DOHH2 (cell line): ENCODE measurements around the gene IL2RA.
"Not testable (repeated sequence)": the region's sequence is repeated elsewhere in the genome, so short reads cannot be mapped to it uniquely, and the experiment has no call there.

Source experiments
- H3F3A ChIP-seq: fragments of 200-600 bp; sonication (generic), shearing (Covaris generic); 2 replicates; pipeline ENCODE4 v1.6.0; 2016; ENCODE audit warnings: antibody characterized with exemption, mild to moderate bottlenecking; ENCODE audit not compliant: control insufficient read depth, insufficient read depth
- H3K27ac ChIP-seq: fragments of 200-600 bp; sonication (generic); 2 replicates; pipeline ENCODE4 v1.5.1; 2014; ENCODE audit warnings: low read depth, mild to moderate bottlenecking, low read length, moderate library complexity
- H3K27me3 ChIP-seq: fragments of 200-600 bp; sonication (generic); 2 replicates; pipeline ENCODE4 v1.6.1; 2014; ENCODE audit warnings: mild to moderate bottlenecking, low read length, mixed read lengths; ENCODE audit not compliant: control insufficient read depth
- H3K36me3 ChIP-seq: fragments of 200-600 bp; sonication (generic); 2 replicates; pipeline ENCODE4 v1.6.1; 2014; ENCODE audit warnings: mild to moderate bottlenecking, low read length, moderate library complexity, mixed read lengths; ENCODE audit not compliant: control insufficient read depth
- H3K4me1 ChIP-seq: fragments of 200-600 bp; sonication (generic); 2 replicates; pipeline ENCODE4 v1.6.1; 2014; ENCODE audit warnings: mild to moderate bottlenecking, low read length, mixed read lengths; ENCODE audit not compliant: control insufficient read depth
- H3K4me2 ChIP-seq: fragments of 200-600 bp; sonication (generic); 2 replicates; pipeline ENCODE4 v1.6.0; 2014; ENCODE audit warnings: mild to moderate bottlenecking, low read length, moderate library complexity
- H3K4me3 ChIP-seq: fragments of 200-600 bp; sonication (generic); 2 replicates; pipeline ENCODE4 v1.5.1; 2014; ENCODE audit warnings: mild to moderate bottlenecking, low read length, mixed read lengths
- H3K79me2 ChIP-seq: fragments of 200-600 bp; sonication (generic); 2 replicates; pipeline ENCODE4 v1.6.1; 2014; ENCODE audit warnings: mild to moderate bottlenecking, low read length, mixed read lengths; ENCODE audit not compliant: control insufficient read depth
- H3K9me2 ChIP-seq: fragments of 200-600 bp; sonication (generic); replicated peaks from 2 replicates; pipeline ENCODE4 v1.6.1; 2014; ENCODE audit warnings: mild to moderate bottlenecking, low read length, mixed read lengths; ENCODE audit not compliant: control insufficient read depth
- H3K9me3 ChIP-seq: fragments of 200-600 bp; sonication (generic); 2 replicates; pipeline ENCODE4 v1.6.1; 2014; ENCODE audit warnings: antibody characterized with exemption, low read length, mixed read lengths; ENCODE audit not compliant: control insufficient read depth, insufficient read depth
- H4K20me1 ChIP-seq: fragments of 200-600 bp; sonication (generic); 2 replicates; pipeline ENCODE4 v1.6.0; 2014; ENCODE audit warnings: low read depth, mild to moderate bottlenecking, antibody characterized with exemption, low read length, moderate library complexity; ENCODE audit not compliant: control insufficient read depth, insufficient read depth
- CTCF ChIP-seq: fragments of 200-600 bp; sonication (generic); IDR thresholded peaks from one replicate; pipeline ENCODE4 v1.5.1; 2014; ENCODE audit warnings: antibody characterized with exemption, mild to moderate bottlenecking, low read depth, low read length; ENCODE audit not compliant: poor library complexity, severe bottlenecking
- EZH2phosphoT487 ChIP-seq: fragments of 200-600 bp; sonication (generic); IDR thresholded peaks from 2 replicates; pipeline ENCODE4 v1.6.1; 2017; ENCODE audit warnings: borderline replicate concordance, mild to moderate bottlenecking, antibody characterized with exemption, low read length, moderate library complexity, mixed read lengths

Gene IL2RA

GRCh38 chr10:5963591-5963990, 98.6 kb downstream of the IL2RA start:
- TF ChIP-seq EZH2phosphoT487 (no peak), CTCF (no peak)
- Histone ChIP-seq H3K36me3 (no peaks in the 10 kb centered on the region), H3K27me3 (no peaks in the 10 kb centered on the region; the same call in 1 of the 2 replicates), H3K79me2 (no peaks in the 10 kb centered on the region), H3K4me3 (no peak overlapping the region), H3K9me3 (no peaks in the 10 kb centered on the region), H3K9me2 (no peaks in the 10 kb centered on the region), H3K4me1 (no peaks in the 10 kb centered on the region), H3K4me2 (no peak overlapping the region), H3F3A (no peaks in the 10 kb centered on the region), H3K27ac (no peak overlapping the region), H4K20me1 (no peaks in the 10 kb centered on the region)

GRCh38 chr10:5963071-5963470, 99.1 kb downstream of the IL2RA start:
- Histone ChIP-seq H3K27me3 (peaks cover 1% of the 10 kb centered on the region; the same call in 1 of the 2 replicates), H4K20me1 (no peaks in the 10 kb centered on the region), H3K27ac (no peak overlapping the region), H3K4me1 (no peaks in the 10 kb centered on the region), H3K9me2 (no peaks in the 10 kb centered on the region), H3K4me2 (no peak overlapping the region), H3K79me2 (no peaks in the 10 kb centered on the region), H3K4me3 (no peak overlapping the region), H3K9me3 (no peaks in the 10 kb centered on the region), H3K36me3 (no peaks in the 10 kb centered on the region), H3F3A (no peaks in the 10 kb centered on the region)
- no peak for TF ChIP-seq CTCF
- TF ChIP-seq EZH2phosphoT487: no peak

GRCh38 chr10:5962358-5962940, 99.7 kb downstream of the IL2RA start:
- not testable (repeated sequence) for H3K36me3 ChIP-seq, H3K9me3 ChIP-seq, H3K9me2 ChIP-seq, H3K27ac ChIP-seq, H4K20me1 ChIP-seq, H3K27me3 ChIP-seq, H3K4me3 ChIP-seq, H3F3A ChIP-seq, H3K4me1 ChIP-seq, H3K4me2 ChIP-seq, H3K79me2 ChIP-seq

- H3F3A ChIP-seq: no peaks in the 10 kb centered on the region
- H3K79me2 ChIP-seq: no peaks in the 10 kb centered on the region
- TF ChIP-seq CTCF: no peak
- no peak for TF ChIP-seq EZH2phosphoT487
- no peaks in the 10 kb centered on the region for H3K9me3 ChIP-seq
- peaks cover 3% of the 10 kb centered on the region; the same call in 1 of the 2 replicates for H3K27me3 ChIP-seq
- H3K36me3 ChIP-seq: no peaks in the 10 kb centered on the region
- H3K4me1 ChIP-seq: no peaks in the 10 kb centered on the region
- no peak overlapping the region for H3K27ac ChIP-seq
- no peak overlapping the region for H3K4me3 ChIP-seq
- H3K9me2 ChIP-seq: no peaks in the 10 kb centered on the region
- no peaks in the 10 kb centered on the region for H4K20me1 ChIP-seq
- H3K4me2 ChIP-seq: no peak overlapping the region
These were observed 100.6 kb downstream of the IL2RA start for GRCh38 chr10:5961405-5962100.

- not testable (repeated sequence) for H3K27me3 ChIP-seq, H3K36me3 ChIP-seq, H3K79me2 ChIP-seq, H3F3A ChIP-seq, H3K9me3 ChIP-seq, H4K20me1 ChIP-seq, H3K9me2 ChIP-seq, H3K4me1 ChIP-seq, H3K4me2 ChIP-seq, H3K4me3 ChIP-seq, H3K27ac ChIP-seq
These were observed 101.2 kb downstream of the IL2RA start for GRCh38 chr10:5960973-5961275.
